NCI-H1436 treated with DMSO at 0.1 percent for 48 hours (cell line): ENCODE data around the gene COX8A.
"Not testable (repeated sequence)": the region's sequence is repeated elsewhere in the genome, so short reads cannot be mapped to it uniquely, and the experiment has no call there.

ENCODE experiments used
- DNase-seq: peaks from one replicate; lab custom pipeline; 2025; lab: John Stamatoyannopoulos, UW

COX8A gene

DNA sequence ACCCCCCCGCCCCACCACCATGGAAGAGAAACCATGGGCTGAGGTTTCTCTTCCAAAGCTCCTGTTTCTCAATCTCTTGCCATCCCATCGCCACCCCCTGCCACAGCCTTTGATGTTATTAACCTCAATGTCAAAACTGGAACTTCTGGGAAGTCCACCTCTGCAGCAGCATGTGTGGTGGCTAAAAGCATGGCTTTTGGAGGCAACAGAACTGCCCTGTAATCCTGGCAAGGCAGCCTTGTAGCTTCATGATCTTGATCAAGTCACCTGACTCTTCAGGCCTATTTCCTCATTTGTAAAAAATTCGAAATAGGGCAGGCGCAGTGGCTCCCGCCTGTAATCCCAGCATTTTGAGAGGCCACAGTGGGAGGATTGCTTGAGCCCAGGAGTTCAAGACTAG lies 3.5 kb upstream of the COX8A start:
- DNase-seq = no peak

GRCh38 chr11:63973912-63974258 lies 535 bp upstream of the COX8A start:
- DNase-seq = not testable (repeated sequence)

DNA sequence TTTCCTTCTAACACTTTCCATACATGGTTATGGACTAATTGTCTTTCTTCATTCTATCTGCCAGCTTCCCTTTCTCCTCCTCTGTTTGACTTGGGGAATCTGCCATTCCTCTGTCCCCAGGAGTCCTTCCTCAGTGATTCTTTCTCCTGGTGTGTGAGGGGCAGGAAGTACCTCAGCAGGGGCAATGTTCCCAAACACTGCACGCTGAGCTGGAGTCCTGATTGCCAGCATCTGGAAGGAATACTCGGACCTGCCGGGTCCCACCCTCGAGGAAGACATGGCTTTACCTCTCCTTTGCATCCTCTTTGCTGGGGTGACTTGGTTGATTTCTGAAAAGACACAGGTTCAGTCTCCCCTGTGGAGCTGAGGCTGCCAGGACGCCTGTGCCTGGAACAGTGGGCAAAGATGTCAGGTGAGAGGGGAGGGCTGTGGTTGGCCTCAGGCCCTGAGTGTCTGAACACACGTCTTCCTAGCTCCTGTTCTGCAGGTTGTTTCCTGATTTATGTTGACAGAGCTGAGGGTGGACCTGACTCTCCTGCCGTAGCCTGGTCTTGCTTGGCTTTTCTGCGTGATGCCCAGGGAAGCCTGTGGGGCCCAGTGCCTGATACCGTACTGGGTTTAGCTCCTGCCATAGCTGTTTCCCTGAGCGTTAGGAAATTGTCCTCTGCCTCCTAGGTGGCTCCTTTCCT lies 4.3 kb downstream of the COX8A start:
- no peak for DNase-seq

- no peak for DNase-seq
These were observed 5.0 kb downstream of the COX8A start for GRCh38 chr11:63979426-63979825.

DNA sequence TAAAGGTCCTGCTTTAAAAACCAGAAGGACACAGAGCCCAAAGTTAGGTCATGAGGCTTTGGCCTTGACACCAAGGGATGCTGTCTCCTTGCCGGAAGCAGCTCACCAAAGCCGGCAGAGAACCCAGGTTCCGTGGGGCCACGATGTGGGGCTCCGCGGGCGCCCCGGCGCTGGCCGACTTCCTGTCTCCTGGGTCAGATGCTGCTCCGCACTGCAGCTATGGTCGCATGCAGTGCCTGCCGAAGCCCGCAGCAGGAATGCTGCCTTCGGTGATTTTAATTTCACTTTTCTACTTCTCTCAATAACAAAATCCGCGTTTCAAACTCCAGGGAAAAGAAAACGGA lies 11.4 kb downstream of the COX8A start:
- DNase-seq = no peak

- peak; percentile 51 for DNase-seq
These were observed 11.9 kb downstream of the COX8A start, which contains the start of gene OTUB1 for GRCh38 chr11:63986156-63986931. OTUB1 (plus strand) TSS chr11:63986438; CDS start chr11:63986457, 19 bp downstream.

DNA sequence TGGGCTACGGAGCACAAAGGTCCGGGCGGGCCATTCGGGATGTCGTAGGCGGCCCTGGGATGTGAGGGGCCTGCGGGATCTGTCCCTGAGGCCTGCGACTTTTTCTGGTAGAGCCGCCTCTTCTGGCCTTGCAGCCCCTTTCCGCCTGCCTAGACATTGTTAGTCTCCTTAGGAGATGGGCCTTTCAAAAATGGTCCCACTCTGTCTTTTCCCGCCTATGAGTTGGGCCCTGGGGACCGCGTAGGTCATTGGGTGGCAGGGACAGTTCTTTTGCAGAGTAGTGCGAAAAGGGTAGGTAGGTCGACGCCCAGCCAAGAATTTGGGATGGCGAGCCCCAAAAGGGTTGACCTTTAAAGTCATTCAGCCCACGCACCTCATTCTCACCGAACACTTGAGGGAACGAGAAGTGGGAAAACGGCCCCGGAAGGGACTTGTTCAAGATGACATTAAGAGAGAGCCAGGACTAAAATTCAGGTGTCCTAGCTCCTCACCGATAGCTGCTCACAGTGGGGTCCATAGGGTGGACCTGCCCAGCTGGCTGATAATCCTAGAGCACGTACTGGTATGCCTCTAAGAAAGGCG lies 12.6 kb downstream of the COX8A start:
- no peak for DNase-seq

- no peak for DNase-seq
These were observed 17.1 kb downstream of the COX8A start for GRCh38 chr11:63991558-63991957.

DNA sequence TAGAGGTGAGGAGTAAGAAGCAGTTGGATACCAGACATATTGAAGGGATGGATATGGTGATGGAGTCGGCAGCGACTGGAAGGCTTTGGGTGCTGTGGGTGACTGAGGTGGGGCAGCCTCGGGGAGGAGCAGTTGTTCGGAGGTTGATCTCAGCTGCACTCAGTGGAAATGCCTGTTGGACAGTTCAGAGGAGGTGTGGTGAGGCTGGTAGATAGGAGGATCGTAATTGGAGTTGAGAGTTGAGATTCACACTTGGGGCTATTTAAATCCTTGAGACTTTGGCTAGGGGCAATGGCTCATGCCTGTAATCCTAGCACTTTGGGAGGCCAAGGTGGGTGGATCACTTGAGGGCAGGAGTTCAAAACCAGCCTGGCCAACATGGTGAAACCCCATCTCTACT lies 18.7 kb downstream of the COX8A start:
- DNase-seq = no peak

- no peak for DNase-seq
These were observed 19.6 kb downstream of the COX8A start for GRCh38 chr11:63993993-63994392.

- DNase-seq = no peak
These were observed 22.1 kb downstream of the COX8A start for GRCh38 chr11:63996512-63996911.

DNA sequence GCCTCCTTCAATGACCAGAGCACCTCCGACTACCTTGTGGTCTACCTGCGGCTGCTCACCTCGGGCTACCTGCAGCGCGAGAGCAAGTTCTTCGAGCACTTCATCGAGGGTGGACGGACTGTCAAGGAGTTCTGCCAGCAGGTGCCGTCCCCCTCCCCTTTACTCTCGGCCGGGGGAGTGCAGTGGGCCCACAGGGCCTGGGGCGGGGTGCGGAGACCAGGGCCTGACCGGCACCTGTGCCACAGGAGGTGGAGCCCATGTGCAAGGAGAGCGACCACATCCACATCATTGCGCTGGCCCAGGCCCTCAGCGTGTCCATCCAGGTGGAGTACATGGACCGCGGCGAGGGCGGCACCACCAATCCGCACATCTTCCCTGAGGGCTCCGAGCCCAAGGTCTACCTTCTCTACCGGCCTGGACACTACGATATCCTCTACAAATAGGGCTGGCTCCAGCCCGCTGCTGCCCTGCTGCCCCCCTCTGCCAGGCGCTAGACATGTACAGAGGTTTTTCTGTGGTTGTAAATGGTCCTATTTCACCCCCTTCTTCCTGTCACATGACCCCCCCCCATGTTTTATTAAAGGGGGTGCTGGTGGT lies 22.8 kb downstream of the COX8A start:
- no peak for DNase-seq

DNA sequence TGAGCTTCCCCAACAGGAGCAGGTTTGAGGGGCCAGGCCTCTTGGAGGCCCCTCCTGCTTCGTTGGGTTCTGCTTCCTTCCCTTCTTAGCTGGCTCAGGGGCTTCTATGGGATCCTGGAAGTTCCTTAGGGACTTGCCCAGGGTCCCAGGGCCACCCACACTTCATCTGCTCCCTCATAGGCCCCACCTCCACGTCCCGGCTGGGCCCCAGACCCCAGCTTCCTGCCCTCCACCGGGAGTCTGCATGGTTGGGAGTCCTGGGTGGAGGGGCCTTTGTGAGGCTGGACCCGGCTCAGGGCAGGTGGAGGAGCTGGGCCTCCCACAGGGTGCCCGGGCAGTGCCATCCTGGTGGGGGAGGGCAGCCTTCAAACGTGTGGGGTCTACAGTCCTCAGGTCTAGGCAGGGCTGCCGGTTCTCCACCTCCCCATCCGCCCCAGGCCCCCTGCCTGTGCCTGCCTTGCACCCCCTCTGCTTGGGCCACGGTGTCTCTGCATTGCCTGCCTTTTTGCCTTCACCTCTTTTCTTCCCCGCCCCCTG lies 23.4 kb downstream of the COX8A start:
- DNase-seq = no peak

DNA sequence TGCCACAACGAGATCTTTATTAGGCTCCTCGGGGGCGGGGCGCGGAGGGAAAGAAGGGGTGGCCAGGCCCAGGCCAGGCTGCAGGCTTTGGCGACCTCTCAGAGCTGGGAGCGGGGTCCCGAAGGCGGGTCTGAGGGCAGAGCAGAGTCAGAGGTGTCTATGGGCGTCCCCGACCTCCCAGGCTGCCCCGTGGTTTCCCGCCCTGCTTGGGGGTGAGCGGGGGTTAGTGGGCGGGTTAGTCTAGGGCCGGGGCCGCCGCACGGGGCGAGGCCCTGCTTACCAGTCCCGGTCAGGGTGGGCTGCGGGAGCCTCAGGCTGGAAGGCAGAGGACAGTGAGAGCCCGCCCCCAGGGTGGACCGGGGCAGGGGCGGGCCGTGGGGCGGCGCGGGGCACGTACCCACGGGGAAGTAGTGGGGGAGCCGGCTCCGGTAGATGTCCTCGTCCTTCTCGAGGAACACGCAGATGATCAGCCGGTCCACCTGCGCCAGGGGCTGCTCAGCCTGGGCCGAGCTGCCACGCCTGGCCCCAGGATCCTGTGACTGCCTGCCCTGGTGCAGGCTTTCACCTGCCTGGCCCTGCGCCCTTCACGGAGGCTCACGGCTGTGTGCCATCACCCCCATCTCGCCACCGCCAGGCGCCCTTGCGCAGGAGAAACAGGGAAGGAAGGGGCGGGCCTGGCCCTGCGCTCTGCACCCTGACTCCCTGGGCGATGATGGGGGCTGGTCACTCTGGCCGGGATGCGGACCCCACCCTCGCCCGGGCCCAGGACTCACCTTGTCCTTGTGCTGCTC lies 24.3 kb downstream of the COX8A start:
- DNase-seq = no peak

DNA sequence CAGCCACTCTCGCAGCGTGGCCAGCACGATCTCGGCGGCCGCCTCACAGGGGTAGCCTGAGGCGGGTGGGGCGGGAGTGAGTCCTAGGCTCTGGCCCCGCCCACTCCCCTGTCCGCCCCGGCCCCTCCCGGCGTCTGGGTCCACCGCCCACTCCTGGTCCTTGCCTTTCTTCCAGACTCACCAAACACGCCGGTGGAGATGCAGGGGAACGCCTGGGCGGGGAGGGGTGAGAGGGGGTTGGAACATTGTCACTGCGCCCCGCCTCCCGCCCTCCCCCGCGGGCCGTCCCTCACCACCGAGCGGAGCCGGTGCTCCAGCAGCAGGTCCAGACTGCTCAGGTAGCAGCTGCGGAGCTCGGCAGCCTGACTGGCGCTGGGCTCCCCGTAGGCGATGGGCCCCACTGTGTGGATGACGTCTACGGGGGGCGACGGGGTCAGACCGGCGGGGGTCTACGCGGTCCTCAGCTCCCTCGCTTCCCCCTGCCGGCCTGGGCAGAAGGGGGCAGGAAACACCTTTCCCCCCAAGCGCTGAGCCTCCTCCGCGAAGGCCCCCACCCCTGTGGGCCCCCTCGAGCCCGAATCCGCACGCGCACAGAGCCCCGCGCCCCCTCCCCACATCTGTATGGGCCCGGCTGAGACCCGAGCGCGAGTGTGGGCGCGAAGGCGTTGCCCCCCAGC lies 25.1 kb downstream of the COX8A start:
- DNase-seq = no peak

DNA sequence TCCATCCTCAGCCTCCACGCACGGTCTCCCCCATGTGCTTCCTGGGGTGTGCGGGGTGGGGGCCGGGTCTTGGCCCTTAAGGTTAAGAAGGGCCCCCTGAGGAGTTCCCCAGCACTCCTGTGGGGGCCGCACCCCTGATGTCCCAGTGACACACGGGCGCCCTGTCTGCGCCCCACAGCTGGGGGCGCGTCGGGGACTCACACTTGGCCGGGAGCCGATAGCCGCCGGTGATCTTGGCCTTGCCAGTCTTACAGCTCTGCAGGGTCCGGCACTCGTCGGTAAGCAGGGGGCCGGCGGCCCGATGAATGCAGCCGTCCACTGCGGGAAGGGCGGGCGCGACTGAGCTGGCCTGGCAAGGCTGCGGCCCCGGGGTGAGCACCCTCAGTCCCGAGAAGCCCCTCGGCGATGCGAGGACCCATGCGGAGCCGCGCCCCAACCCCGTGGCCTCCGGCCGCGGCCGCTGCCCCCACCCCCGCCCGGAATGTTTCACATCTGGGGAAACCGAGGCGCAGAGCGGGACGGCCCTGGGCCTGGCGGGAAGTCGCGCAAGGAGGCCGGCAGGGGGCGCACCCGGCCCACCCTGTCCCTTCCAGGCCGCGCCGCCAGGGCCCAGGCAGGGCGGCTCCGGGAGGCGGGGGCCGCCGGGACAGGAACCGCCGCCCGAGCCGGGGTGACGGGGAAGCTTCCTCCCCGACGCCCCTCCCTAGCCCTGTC lies 25.8 kb downstream of the COX8A start:
- no peak for DNase-seq

DNA sequence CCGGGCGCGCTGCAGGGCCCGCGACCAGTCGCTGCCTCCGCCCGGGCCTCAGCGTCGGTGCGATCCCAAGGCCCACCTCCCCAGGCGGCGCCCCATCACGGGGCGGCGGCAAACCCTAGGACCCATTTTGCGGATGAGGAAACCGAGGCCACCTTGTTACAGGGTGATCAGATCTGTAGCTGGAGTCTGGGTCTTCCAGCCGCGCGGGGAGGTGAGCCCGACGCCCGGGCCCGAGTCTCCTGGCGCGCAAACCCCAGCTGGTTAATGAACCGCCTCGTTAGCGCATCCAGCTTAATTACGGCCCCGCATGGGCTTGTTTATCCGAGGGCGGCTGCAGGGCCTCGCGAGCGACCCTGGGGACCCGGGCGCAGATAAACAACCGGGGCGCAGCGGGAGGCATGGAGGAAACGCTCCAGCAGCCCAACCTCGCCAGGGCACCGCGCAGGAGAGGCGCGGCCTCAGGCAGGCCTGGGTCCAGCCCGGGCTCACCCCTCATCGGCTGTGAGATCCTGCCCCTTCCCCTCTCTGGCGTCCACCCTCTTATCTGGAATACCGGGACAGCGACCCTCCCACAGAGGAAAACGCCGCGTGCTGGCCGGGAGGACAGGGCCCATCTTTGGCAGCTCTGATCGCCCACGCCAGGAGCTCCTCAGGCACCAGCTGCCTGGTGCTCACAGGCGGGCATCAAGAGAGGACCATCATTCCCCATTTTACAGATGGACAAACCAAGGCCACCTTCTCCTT lies 26.5 kb downstream of the COX8A start:
- DNase-seq = no peak

GRCh38 chr11:64001484-64002420 lies 27.3 kb downstream of the COX8A start:
- no peak for DNase-seq
